AG09309 (cell line): ENCODE data around the gene SLC24A3.

Experiments
- DNase-seq: peaks from one replicate; pipeline ENCODE4 v3.0.0-alpha.2; 2010; ENCODE audit warnings: low read depth
- H3K4me3 ChIP-seq: 2 replicates; pipeline ENCODE4 v1.5.1; 2011; ENCODE audit warnings: mild to moderate bottlenecking, low read depth, low read length, moderate library complexity; ENCODE audit not compliant: control insufficient read depth
- CTCF ChIP-seq: IDR thresholded peaks from 2 replicates; pipeline ENCODE4 v1.5.1; 2011; ENCODE audit warnings: mild to moderate bottlenecking, low read depth, low read length, inconsistent platforms; ENCODE audit not compliant: insufficient read depth, control insufficient read depth; ENCODE audit errors: missing control alignments

Gene SLC24A3

GRCh38 chr20:19380211-19380610 is 167.8 kb downstream of the SLC24A3 start:
- no peak for DNase-seq
- no peak overlapping the region for H3K4me3 ChIP-seq
- TF ChIP-seq CTCF, result no peak

GRCh38 chr20:19381947-19382346 is 169.5 kb downstream of the SLC24A3 start:
- no peak overlapping the region for H3K4me3 ChIP-seq
- TF ChIP-seq CTCF, result no peak
- no peak for DNase-seq

GRCh38 chr20:19382386-19383340 is 170.2 kb downstream of the SLC24A3 start:
- no peak for DNase-seq
- H3K4me3 ChIP-seq, result no peak overlapping the region
- TF ChIP-seq CTCF, result no peak

- DNase-seq, result no peak
- H3K4me3 ChIP-seq, result no peak overlapping the region
- no peak for TF ChIP-seq CTCF
Observed at GRCh38 chr20:19384940-19385339, 172.5 kb downstream of the SLC24A3 start.

- TF ChIP-seq CTCF, result no peak
- H3K4me3 ChIP-seq, result no peak overlapping the region
- DNase-seq, result no peak
Observed at GRCh38 chr20:19387251-19387650, 174.8 kb downstream of the SLC24A3 start.

- TF ChIP-seq CTCF, result no peak
- DNase-seq, result no peak
- no peak overlapping the region for H3K4me3 ChIP-seq
Observed at GRCh38 chr20:19392344-19393130, 180.1 kb downstream of the SLC24A3 start.
